GM12878 (cell line): Measurements from ENCODE around the gene CDKN3.

Experiments
- BCL11A ChIP-seq: IDR thresholded peaks from 2 replicates; pipeline ENCODE4 v1.6.1; 2011; ENCODE audit warnings: low read depth, low read length
- CBFB ChIP-seq: IDR thresholded peaks from 2 replicates; pipeline ENCODE4 v1.6.1; 2016; ENCODE audit warnings: antibody characterized with exemption, low read depth
- CREB1 ChIP-seq: IDR thresholded peaks from 2 replicates; pipeline ENCODE4 v1.6.1; 2012; ENCODE audit warnings: low read depth, mild to moderate bottlenecking, inconsistent platforms
- HDAC2 ChIP-seq: fragments of 200-600 bp; sonication (generic); IDR thresholded peaks from 2 replicates; pipeline ENCODE4 v1.6.1; 2017
- MYB ChIP-seq: fragments of 150-350 bp; IDR thresholded peaks from 2 replicates; pipeline ENCODE4 v1.6.1; 2014; ENCODE audit warnings: mild to moderate bottlenecking, low read depth, low read length, borderline replicate concordance
- SMC3 ChIP-seq: IDR thresholded peaks from 2 replicates; pipeline ENCODE4 v1.6.1; 2011; ENCODE audit warnings: low read length, improper control_type of control experiment, borderline replicate concordance
- SRF ChIP-seq, 2 experiments: IDR thresholded peaks; 2 replicates each; pipeline ENCODE4 v1.6.1; 2011; ENCODE audit warnings: low read depth in 2 of 2, low read length in 2 of 2, mild to moderate bottlenecking in 1 of 2, moderate library complexity in 1 of 2
- TBL1XR1 ChIP-seq: IDR thresholded peaks from 2 replicates; pipeline ENCODE4 v1.6.1; 2012; ENCODE audit warnings: low read depth, low read length, improper control_type of control experiment
- TF ChIP-seq, protein P1 (sequence below): IDR thresholded peaks from 2 replicates; pipeline ENCODE4 v1.6.1; 2012; ENCODE audit warnings: mild to moderate bottlenecking, low read depth, low read length
- TF ChIP-seq, protein P2 (sequence below), 3 experiments: IDR thresholded peaks in 2 of 3; conservative IDR thresholded peaks in 1 of 3; 2 replicates each; pipeline ENCODE4 v1.5.1; 2011; ENCODE audit warnings: low read depth in 3 of 3, low read length in 3 of 3, mild to moderate bottlenecking in 3 of 3, control low read depth in 2 of 3, moderate library complexity in 2 of 3, inconsistent platforms in 1 of 3, mixed read lengths in 1 of 3; ENCODE audit not compliant: control insufficient read depth in 2 of 3, insufficient read depth in 1 of 3; ENCODE audit errors: extremely low read depth in 1 of 3
- TF ChIP-seq, protein P3 (sequence below): IDR thresholded peaks from 2 replicates; pipeline ENCODE4 v1.6.1; 2011; ENCODE audit warnings: low read depth, low read length, improper control_type of control experiment, borderline replicate concordance
- TF ChIP-seq, protein P4 (sequence below): fragments of 450-650 bp; conservative IDR thresholded peaks from 2 replicates; pipeline ENCODE4 v1.6.1; 2017; ENCODE audit warnings: mild to moderate bottlenecking, moderate library complexity

- TF ChIP-seq TBL1XR1: no peak
- TF ChIP-seq, protein P1, sequence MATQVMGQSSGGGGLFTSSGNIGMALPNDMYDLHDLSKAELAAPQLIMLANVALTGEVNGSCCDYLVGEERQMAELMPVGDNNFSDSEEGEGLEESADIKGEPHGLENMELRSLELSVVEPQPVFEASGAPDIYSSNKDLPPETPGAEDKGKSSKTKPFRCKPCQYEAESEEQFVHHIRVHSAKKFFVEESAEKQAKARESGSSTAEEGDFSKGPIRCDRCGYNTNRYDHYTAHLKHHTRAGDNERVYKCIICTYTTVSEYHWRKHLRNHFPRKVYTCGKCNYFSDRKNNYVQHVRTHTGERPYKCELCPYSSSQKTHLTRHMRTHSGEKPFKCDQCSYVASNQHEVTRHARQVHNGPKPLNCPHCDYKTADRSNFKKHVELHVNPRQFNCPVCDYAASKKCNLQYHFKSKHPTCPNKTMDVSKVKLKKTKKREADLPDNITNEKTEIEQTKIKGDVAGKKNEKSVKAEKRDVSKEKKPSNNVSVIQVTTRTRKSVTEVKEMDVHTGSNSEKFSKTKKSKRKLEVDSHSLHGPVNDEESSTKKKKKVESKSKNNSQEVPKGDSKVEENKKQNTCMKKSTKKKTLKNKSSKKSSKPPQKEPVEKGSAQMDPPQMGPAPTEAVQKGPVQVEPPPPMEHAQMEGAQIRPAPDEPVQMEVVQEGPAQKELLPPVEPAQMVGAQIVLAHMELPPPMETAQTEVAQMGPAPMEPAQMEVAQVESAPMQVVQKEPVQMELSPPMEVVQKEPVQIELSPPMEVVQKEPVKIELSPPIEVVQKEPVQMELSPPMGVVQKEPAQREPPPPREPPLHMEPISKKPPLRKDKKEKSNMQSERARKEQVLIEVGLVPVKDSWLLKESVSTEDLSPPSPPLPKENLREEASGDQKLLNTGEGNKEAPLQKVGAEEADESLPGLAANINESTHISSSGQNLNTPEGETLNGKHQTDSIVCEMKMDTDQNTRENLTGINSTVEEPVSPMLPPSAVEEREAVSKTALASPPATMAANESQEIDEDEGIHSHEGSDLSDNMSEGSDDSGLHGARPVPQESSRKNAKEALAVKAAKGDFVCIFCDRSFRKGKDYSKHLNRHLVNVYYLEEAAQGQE: no peak
- TF ChIP-seq, protein P2, sequence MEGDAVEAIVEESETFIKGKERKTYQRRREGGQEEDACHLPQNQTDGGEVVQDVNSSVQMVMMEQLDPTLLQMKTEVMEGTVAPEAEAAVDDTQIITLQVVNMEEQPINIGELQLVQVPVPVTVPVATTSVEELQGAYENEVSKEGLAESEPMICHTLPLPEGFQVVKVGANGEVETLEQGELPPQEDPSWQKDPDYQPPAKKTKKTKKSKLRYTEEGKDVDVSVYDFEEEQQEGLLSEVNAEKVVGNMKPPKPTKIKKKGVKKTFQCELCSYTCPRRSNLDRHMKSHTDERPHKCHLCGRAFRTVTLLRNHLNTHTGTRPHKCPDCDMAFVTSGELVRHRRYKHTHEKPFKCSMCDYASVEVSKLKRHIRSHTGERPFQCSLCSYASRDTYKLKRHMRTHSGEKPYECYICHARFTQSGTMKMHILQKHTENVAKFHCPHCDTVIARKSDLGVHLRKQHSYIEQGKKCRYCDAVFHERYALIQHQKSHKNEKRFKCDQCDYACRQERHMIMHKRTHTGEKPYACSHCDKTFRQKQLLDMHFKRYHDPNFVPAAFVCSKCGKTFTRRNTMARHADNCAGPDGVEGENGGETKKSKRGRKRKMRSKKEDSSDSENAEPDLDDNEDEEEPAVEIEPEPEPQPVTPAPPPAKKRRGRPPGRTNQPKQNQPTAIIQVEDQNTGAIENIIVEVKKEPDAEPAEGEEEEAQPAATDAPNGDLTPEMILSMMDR (IDR thresholded peaks at IDR 0.05 in 2 of 3, conservative IDR thresholded peaks at IDR 0.05 in 1 of 3; ENCODE audit: control insufficient read depth in 2 of 3, extremely low read depth in 1 of 3, insufficient read depth in 1 of 3, low read depth in 3 of 3, low read length in 3 of 3): no peak
- no peak for TF ChIP-seq SMC3
- no peak for TF ChIP-seq SRF (IDR thresholded peaks at IDR 0.05; ENCODE audit: low read depth in 2 of 2, low read length in 2 of 2)
- TF ChIP-seq BCL11A: no peak
- TF ChIP-seq, protein P3, sequence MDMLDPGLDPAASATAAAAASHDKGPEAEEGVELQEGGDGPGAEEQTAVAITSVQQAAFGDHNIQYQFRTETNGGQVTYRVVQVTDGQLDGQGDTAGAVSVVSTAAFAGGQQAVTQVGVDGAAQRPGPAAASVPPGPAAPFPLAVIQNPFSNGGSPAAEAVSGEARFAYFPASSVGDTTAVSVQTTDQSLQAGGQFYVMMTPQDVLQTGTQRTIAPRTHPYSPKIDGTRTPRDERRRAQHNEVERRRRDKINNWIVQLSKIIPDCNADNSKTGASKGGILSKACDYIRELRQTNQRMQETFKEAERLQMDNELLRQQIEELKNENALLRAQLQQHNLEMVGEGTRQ: no peak
- TF ChIP-seq CREB1: no peak
- no peak for TF ChIP-seq MYB
- TF ChIP-seq, protein P4, sequence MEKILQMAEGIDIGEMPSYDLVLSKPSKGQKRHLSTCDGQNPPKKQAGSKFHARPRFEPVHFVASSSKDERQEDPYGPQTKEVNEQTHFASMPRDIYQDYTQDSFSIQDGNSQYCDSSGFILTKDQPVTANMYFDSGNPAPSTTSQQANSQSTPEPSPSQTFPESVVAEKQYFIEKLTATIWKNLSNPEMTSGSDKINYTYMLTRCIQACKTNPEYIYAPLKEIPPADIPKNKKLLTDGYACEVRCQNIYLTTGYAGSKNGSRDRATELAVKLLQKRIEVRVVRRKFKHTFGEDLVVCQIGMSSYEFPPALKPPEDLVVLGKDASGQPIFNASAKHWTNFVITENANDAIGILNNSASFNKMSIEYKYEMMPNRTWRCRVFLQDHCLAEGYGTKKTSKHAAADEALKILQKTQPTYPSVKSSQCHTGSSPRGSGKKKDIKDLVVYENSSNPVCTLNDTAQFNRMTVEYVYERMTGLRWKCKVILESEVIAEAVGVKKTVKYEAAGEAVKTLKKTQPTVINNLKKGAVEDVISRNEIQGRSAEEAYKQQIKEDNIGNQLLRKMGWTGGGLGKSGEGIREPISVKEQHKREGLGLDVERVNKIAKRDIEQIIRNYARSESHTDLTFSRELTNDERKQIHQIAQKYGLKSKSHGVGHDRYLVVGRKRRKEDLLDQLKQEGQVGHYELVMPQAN: no peak
- TF ChIP-seq HDAC2: no peak
- TF ChIP-seq CBFB: no peak
These were observed 47.2 kb downstream of the CDKN3 start for GRCh38 chr14:54443981-54444380.
